Endothelial cell (in vitro differentiated cells): ENCODE measurements around the gene PPM1N. TPM values are rescaled to one million over a fixed set of nuclear protein-coding genes. Genes with fewer than 3 reads are reported as not detected.

Experiments
- DNase-seq: peaks from one replicate; pipeline ENCODE4 v3.0.0; 2021; ENCODE audit warnings: low spot score
- H3K27ac Mint-ChIP-seq: one replicate; pipeline ENCODE4 v1.8.0; 2021; ENCODE audit warnings: mixed read lengths, inconsistent platforms; ENCODE audit not compliant: unreplicated experiment
- H3K27me3 Mint-ChIP-seq: one replicate; pipeline ENCODE4 v1.8.0; 2021; ENCODE audit warnings: mild to moderate bottlenecking, moderate library complexity, mixed read lengths, inconsistent platforms; ENCODE audit not compliant: unreplicated experiment
- H3K36me3 Mint-ChIP-seq: one replicate; pipeline ENCODE4 v1.8.0; 2021; ENCODE audit warnings: mild to moderate bottlenecking, low read depth, mixed read lengths, inconsistent platforms; ENCODE audit not compliant: unreplicated experiment
- H3K4me1 Mint-ChIP-seq: one replicate; pipeline ENCODE4 v1.8.0; 2021; ENCODE audit warnings: mild to moderate bottlenecking, mixed read lengths, inconsistent platforms; ENCODE audit not compliant: unreplicated experiment
- H3K4me3 Mint-ChIP-seq: one replicate; pipeline ENCODE4 v1.8.0; 2021; ENCODE audit warnings: mild to moderate bottlenecking, mixed read lengths, inconsistent platforms; ENCODE audit not compliant: unreplicated experiment
- H3K9me3 Mint-ChIP-seq: one replicate; pipeline ENCODE4 v1.8.0; 2021; ENCODE audit warnings: mixed read lengths, inconsistent platforms; ENCODE audit not compliant: unreplicated experiment
- total RNA-seq: library from RNA; stranded (reverse); fragmentation: NEBNext Ultra II Directional; extraction: Animal tissue kit (Norgen Biotek cat#: 25700); gene quantifications from one replicate; pipeline ENCODE4 v1.2.1, GENCODE V29; 2021; ENCODE audit not compliant: unreplicated experiment
- TF ChIP-seq, protein P1 (sequence below): fragments of 200-600 bp; sonication (generic); IDR thresholded peaks from one replicate; pipeline ENCODE4 v1.5.0; 2021; ENCODE audit warnings: antibody characterized with exemption; ENCODE audit not compliant: unreplicated experiment

The PPM1N gene
- total RNA-seq, 1 donor from 2014 or later, result 0.33 TPM

GRCh38 chr19:45503909-45504308 lies 5.7 kb downstream of the PPM1N start:
- Mint-ChIP-seq H3K4me3 (no peak overlapping the region), H3K27ac (no peak overlapping the region), H3K4me1 (peaks cover 5% of the 10 kb centered on the region), H3K9me3 (no peaks in the 10 kb centered on the region), H3K27me3 (peaks cover 16% of the 10 kb centered on the region), H3K36me3 (peaks cover 5% of the 10 kb centered on the region)
- DNase-seq, result no peak
- TF ChIP-seq, protein P1, sequence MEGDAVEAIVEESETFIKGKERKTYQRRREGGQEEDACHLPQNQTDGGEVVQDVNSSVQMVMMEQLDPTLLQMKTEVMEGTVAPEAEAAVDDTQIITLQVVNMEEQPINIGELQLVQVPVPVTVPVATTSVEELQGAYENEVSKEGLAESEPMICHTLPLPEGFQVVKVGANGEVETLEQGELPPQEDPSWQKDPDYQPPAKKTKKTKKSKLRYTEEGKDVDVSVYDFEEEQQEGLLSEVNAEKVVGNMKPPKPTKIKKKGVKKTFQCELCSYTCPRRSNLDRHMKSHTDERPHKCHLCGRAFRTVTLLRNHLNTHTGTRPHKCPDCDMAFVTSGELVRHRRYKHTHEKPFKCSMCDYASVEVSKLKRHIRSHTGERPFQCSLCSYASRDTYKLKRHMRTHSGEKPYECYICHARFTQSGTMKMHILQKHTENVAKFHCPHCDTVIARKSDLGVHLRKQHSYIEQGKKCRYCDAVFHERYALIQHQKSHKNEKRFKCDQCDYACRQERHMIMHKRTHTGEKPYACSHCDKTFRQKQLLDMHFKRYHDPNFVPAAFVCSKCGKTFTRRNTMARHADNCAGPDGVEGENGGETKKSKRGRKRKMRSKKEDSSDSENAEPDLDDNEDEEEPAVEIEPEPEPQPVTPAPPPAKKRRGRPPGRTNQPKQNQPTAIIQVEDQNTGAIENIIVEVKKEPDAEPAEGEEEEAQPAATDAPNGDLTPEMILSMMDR, result no peak

DNA sequence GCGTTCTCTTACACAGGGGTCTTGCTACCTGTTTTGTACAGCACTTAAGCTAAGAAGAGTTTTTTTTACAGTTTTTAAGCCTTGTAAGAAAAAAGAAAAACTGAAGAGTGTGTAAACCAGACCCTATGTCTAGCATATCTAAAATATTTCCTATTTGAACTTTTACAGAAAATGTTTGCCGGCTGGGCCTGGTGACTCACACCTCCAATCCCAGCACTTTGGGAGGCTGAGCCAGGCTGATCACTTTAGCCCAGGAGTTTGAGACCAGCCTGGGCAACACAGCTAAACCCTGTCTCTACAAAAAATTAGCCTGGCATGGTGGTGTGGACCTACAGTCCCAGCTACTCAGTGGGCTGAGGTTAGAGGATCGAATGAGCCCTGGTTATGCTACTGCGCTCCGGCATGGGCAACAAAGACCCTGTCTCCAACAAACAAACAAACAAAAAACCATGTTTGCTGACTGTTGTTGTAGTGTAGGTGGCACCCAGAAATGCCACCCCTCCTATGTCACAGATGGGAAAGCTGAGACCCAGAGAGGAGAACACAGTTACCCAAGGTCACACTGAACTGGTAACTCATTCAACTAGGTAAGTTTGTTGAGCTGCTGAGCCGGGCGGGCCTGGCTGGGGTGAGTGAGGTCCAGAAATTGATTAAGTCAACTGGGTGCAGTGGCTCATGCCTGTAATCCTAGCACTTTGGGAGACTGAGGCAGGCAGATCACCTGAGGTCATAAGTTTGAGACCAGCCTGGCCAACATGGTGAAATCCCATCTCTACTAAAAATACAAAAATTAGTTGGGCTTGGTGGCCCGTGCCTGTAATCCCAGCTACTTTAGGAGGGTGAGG lies 7.1 kb downstream of the PPM1N start:
- DNase-seq, result no peak
- peak overlapping the region; percentile 80 for H3K4me3 Mint-ChIP-seq
- H3K9me3 Mint-ChIP-seq, result no peaks in the 10 kb centered on the region
- TF ChIP-seq, protein P1, result no peak
- peaks cover 9% of the 10 kb centered on the region for H3K36me3 Mint-ChIP-seq
- H3K27me3 Mint-ChIP-seq, result peaks cover 18% of the 10 kb centered on the region
- H3K27ac Mint-ChIP-seq, result peak overlapping the region; percentile 72
- H3K4me1 Mint-ChIP-seq, result peaks cover 11% of the 10 kb centered on the region

DNA sequence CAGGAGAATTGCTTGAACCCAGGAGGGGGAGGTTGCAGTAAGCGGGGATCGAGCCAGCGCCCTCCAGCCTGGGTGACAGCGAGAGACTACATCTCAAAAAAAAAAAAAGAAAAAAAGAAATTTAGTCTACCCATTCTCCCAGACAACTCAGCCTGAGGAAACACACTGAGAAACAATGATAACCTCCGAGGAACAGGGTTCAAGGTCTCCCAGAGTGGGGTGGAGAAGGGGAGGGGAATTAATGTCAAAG lies 7.7 kb downstream of the PPM1N start:
- Mint-ChIP-seq H3K4me1 (peaks cover 15% of the 10 kb centered on the region), H3K36me3 (peaks cover 12% of the 10 kb centered on the region), H3K27ac (peak overlapping the region; percentile 72), H3K9me3 (no peaks in the 10 kb centered on the region), H3K27me3 (peaks cover 18% of the 10 kb centered on the region), H3K4me3 (peak overlapping the region; percentile 80)
- TF ChIP-seq, protein P1, result no peak
- no peak for DNase-seq

DNA sequence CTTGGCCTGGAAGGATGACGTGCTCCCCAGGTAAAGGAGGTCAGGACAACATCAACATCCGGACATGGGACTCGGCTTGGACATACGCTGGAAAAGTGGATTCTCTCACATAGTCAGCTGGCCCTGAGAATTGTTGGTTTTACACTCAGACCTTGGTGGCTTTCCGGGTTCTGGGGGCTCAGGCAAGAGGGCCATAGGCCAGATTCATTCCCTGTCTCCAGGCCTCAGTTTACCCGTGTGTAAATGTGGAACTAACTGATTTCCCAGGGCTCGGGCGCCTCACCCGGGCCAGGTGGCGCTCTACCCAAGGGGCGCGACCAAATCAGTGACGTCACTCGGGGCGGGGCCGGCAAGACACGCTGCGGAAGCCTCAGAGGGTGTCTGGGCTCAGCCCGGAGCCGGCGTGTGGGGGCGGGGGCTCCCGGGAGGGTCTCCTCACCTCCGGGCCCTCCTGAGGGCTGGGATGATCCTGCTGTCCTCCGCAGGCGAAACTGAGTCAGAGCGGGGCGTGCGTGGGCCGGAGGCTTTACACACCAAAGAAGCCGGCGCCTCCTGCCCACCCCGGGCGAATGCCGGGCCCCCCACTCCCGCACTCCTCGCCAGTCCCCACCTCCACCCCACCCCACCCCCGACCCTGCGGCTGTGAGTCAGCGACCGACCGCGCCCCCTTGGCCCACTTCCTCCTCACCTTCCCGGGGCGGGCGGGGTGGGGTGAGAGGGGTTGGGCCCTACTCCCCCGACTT lies 8.2 kb downstream of the PPM1N start:
- peaks cover 18% of the 10 kb centered on the region for H3K27me3 Mint-ChIP-seq
- TF ChIP-seq, protein P1, result no peak
- H3K27ac Mint-ChIP-seq, result peak overlapping the region; percentile 81

More for the DNA sequence above, 8.2 kb downstream of the PPM1N start:
- no peaks in the 10 kb centered on the region for H3K9me3 Mint-ChIP-seq
- peaks cover 17% of the 10 kb centered on the region for H3K36me3 Mint-ChIP-seq
- peaks cover 20% of the 10 kb centered on the region for H3K4me1 Mint-ChIP-seq
- peak overlapping the region; percentile 94 for H3K4me3 Mint-ChIP-seq
- DNase-seq, result peak; percentile 94
